Stromal cell of bone marrow (primary cell): ENCODE data around the gene GATA3.

Experiments
- DNase-seq: peaks from one replicate; pipeline ENCODE4 v3.0.0-alpha.2; 2012; ENCODE audit warnings: low read depth

Gene GATA3

GRCh38 chr10:8064436-8064835, 9.9 kb downstream of the GATA3 start:
- no peak for DNase-seq

DNA sequence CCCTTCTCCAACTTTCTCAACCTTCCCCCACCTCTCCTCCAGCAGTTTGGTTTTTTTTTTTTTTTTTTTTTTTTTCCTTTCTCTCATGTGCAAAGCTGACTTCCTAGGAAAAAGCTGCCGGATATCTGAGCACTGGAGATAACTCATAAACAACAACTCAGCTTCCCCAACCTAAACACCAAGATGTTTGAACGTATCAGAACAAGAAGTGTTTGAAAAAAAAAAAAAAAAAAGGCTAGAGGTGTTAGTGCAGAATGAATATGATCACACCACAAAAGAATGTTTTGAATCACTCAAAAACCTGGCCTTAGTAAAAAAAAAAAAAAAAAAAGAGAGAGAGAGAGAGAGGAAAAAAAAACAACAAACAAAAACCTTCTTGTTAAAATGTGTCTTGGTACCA, 11.2 kb downstream of the GATA3 start:
- DNase-seq: no peak

DNA sequence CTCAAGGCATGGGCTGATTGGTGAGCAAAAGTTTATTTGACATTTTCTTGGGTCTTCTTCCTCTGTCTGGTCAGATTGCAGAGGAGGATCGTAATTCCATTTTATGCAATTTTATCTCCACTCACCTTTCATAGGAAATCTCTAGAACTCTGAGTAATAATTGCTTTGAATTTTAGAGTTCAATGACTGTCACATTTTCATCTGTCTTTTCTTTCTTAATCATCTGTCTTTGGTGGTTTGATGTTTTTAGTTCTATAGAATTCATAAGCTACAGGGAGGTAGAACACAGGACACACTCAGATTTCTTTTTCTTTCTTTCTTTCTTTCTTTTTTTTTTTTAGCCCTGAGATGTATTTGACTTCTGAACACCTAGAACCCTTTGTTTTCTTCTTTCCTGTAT, 11.6 kb downstream of the GATA3 start:
- DNase-seq: no peak

DNA sequence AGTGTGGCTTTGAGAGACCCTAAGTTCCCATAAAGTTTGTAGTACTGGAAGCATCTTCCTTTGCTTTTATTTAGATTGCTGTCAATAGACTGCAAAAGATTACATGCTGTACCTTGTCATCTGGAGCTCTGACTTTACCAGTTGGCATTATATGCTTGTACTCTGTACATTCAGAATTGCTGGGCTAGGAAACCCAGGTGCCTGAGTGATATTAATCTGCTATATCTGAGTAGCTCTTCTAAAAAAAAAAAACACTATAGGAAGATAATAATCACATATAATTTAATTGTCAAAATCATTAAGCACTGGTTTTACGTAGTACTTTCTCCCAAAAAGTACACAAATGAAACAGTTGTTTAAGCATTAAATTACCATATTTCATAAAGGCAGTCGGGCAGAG, 12.3 kb downstream of the GATA3 start:
- DNase-seq: no peak

DNA sequence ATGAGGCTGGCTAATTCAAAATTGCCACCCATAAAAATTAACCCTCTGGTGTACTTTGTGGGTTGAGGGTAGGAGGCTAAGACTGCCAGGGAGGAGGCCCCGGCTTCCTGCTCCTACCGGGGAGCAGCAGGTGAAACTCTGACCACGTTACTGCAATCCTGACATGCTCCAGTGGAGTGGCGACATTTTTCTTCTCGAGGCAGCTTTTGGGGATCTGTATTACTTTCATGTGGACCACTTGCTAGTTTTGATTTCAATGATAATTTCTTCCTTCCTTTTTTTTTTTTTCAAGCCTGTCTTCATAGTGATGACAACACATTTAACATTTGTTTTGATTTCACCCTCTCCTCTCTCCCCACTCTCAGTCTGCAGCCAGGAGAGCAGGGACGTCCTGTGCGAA, 14.6 kb downstream of the GATA3 start:
- DNase-seq: no peak

- DNase-seq: no peak
These were observed 15.1 kb downstream of the GATA3 start for GRCh38 chr10:8069627-8070026.

DNA sequence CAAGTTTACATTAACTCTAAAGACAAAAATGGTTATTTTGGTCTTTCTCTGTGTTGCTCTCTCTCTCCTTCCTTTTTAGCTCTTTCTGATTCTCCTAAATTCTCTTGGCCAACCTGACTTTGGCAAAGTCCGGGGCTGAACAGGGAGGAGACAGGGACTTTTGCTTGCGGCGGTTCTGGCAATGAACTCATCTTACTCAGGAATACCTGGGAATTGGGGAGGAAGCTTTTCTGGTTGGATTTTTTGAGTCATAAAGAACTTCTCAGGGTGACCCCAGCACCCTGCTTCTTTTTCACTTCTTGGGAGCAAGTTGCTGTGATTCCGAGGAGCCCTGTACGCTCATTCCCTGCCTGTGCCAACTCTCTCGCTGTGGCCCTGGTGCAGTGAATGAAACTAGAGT, 16.0 kb downstream of the GATA3 start:
- DNase-seq: no peak

DNA sequence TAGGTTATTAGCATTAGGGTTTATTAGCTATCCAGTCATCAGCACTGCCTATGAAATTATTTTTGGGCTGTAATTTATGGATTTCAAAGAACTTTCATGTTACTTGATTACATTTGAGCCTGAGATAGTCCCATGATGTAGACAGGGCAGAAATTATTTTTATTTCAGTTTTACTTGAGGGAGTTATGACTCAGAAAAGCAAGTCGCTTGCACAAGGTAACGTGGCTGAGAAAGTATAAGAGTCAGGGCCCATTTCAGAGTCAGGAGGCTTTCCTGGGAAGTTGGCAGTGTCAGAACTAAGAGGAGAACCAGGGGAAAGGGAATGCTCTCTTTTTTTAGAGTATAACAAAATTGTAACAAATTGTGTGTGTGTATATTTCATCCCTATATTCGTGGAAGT, 16.5 kb downstream of the GATA3 start:
- no peak for DNase-seq

DNA sequence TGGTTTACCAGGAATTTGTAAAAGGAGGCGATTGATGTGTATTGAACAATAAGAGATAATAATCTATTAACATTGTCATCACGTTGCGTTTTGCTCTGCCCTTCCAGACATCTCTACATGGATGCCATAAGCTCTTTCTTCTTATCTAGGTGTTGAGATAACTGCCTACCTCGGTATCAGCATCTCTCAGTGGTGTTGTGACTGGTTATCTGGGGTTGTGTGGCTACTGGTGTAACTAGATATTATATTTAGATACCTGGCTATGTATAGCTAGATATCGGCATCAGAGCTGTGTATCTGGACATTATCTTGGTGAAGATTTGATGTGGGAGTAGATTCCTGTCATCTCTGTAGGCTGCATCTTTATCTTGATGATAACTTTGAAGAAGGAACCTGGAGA, 17.2 kb downstream of the GATA3 start:
- DNase-seq: no peak

DNA sequence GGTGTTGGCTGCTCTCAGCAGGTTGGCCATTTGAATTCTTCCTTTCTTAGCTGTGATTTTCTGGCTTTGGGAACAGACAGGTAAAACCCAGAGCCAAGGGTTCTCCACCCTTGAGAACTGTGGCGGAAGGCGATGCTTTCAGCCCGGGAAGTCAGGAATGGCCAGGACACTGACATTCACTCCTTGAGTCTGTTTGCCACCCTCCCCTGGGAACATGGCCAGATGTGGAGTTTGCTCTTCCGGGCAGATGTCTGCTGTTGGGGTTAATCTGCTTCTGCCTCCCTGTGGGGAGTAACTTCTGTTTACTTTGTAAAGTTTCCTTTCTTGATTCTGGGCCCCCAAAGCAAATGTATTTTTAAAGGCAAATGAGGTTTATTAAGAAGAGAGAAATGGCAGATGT, 17.7 kb downstream of the GATA3 start:
- DNase-seq: no peak

GRCh38 chr10:8073691-8074416, 19.4 kb downstream of the GATA3 start:
- no peak for DNase-seq

GRCh38 chr10:8074881-8075280, 20.4 kb downstream of the GATA3 start:
- no peak for DNase-seq

DNA sequence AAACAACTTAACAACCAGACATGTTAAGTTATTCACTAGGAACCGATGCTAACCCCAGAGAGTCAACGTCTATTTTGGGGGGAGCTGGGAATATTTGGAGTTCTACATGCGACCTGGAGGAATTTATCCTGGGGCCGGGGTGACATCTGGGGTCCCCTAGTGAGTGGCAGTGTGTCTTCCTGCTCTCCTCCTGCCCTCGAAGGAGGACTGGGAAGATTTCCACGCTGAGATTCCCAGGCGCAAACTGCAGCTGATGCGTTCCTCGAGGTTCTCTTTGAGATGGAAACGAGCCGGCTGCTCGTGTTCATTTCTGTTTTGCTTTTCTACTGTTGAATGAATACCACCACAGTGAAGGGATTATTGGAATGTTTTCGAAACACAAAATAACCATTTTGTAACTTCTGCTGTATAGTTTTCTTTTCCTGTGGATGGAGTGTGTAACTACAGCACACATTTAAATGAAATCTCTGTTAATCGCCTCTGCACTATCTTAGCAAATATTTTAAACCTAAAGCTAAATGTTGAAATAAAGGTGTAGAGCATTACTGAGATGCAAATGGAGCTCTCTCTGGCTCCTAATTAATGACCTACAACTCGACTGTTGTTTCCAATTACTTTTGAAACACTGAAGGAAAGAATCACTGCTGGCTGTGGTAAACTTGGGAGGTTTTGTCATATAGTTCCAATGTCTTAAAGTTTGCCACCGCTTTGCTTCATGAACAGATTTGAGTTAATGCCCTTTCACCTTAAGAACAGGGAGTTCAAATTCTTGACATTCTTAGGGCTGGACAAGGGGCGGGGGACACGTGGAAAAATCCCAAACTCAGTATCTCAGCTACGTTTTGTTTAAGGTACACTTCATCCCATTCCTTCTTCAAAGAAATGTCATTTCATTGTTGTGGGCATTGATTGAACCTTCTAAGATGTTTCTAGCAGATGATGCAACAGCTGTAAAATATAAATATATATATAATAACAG, 21.1 kb downstream of the GATA3 start:
- DNase-seq: no peak

- no peak for DNase-seq
These were observed 22.4 kb downstream of the GATA3 start for GRCh38 chr10:8076933-8077332.

DNA sequence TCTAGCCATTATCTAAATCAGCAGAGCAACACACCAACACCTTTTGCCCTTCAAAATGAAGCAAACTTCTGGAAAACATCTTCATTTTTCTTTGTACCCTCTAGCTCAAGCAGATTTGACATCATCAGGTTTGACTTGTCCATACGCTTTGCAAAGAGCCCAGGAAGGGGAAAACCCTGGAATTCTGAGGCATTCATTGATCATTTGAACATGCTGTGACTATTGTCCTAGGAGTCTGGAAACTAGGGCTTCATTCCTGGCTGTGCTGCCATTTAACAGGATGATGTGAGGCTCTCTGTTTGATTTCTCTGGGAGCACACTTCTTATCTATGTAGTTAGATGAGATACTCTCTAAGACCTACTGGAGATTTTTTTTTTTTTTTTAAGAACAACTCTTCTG, 23.5 kb downstream of the GATA3 start:
- no peak for DNase-seq

- DNase-seq: no peak
These were observed 24.6 kb downstream of the GATA3 start for GRCh38 chr10:8079126-8079525.

DNA sequence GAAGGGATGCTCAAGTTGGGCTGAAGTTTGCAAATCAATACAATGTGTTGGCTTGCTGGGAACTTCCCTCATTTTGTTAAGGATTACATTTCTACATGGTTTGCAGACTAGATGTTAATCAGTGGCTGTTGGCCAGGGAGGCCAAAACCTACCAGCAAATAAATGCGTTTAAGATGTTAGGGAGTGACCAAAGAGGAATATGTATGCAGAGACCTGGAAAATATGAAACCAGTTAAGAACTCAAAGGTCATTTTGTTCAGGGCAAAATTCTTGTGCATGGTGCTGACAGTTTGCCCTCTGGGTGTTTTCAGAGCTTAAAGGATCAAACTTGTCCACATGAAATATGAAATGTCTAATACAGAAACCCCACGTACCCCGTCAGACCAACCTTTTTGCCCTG, 30.3 kb downstream of the GATA3 start:
- no peak for DNase-seq

GRCh38 chr10:8085251-8085650, 30.8 kb downstream of the GATA3 start:
- DNase-seq: no peak

GRCh38 chr10:8086315-8086714, 31.8 kb downstream of the GATA3 start:
- DNase-seq: no peak

DNA sequence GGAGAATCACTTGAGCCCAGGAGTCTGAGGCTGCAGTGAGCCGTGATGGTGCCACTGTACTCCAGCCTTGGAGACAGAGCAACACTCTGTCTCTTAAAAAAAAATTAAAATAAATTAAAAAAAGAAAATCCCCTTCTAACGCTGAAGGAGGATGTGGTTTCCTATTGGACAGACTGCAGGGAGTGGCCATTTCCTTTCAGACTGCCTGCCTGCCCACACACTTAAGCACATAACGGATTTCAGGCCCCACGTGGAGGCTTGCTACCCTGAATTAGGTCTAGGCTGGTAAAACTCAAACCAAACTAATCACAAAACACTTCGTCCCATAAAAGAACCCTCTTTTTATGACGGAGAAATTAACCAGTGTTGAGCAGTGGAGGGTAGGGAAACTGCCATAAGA, 34.0 kb downstream of the GATA3 start:
- no peak for DNase-seq

GRCh38 chr10:8092428-8092827, 37.9 kb downstream of the GATA3 start:
- DNase-seq: no peak

- DNase-seq: no peak
These were observed 41.5 kb downstream of the GATA3 start for GRCh38 chr10:8095959-8096358.

DNA sequence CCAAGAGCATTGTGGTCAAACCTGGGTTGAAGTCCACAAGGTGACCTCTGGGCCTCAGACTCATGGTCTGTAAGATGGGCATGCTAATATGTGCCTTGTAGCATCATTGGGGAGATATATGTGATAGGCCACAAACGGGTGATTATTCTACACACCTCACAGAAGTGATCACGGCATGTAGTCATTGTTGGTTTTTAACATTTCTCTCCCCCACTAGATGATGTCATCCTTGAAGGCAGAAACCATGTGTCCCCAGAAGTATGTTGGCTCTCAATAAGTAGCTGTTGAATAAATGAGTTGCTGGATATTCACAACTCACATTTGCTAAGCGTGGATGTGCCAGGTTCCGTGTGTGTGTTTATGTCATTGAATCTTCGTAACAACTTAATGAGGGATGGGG, 42.4 kb downstream of the GATA3 start:
- DNase-seq: no peak
